Stimulated activated CD8-positive, alpha-beta memory T cell treated with anti-CD3 and anti-CD28 coated beads, Interleukin-12 subunit alpha, Interleukin-12 subunit beta, amount 100 ng/mL, for 4 hours (primary cell): ENCODE data around the gene MRLN.
"Not testable (repeated sequence)": the region's sequence is repeated elsewhere in the genome, so short reads cannot be mapped to it uniquely, and the experiment has no call there.

Experiments used
- DNase-seq: peaks from one replicate; pipeline ENCODE4 v3.0.0-alpha.2; 2020; ENCODE audit warnings: low read depth

MRLN gene

DNA sequence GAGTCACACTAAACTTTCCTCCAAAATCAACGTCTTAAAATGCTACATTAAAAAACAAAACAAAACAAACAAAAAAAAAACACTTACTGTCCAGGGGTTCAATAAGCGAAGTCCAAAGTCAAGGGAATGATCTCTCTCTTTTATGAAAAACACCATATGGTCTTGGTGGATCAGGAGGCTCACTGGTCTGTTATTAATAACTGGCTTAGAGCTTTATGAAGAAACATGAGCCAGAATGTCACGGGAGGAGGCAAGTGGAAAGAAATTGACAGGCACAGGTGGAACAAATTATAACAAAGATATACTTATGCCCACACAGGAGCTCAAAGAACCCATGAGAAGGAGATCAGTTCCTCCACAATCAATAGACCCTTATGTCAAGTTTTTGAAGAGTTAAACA is at the start of gene MRLN:
Gene MRLN (minus strand): TSS at position 189 of the 400 bp plus-strand sequence.
- DNase-seq, result no peak

DNA sequence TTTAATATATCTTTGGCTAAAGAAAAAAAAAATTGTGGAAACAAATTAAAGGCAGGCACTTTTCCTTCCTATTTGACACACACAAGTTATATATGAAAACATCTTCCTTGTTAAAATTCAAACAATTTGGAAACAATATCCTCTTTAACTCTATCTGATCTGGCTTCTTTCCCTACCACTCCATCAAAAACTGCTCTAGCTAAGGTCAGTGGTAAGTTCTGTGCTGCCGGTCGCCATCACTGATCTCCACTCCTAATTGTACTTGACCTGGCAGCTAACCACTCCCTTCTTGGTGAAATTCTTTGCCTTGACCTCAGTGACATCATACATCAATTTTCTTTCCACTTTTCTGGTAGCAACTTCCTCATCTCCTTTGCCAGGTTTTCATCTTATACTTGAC is 47.9 kb upstream of the MRLN start:
- DNase-seq, result no peak

DNA sequence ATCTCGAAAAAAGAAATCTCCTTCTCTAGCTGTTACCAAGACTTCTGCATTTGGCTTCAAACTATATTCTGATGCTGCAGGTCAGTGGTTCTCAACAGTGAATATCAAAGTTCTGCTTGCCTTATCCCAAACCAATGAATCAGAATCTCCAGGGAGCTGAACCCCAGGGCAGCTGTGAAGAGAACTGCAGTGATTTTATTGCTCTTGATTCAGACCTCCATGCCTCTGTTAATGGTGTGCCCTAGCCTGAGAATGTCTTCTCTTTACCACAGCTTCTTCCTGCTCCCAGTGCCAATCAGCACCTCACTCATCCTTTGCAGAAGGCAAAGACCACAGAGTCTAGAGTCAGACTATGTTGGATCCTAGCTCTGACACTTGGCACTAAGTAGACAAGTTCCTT is 46.2 kb upstream of the MRLN start:
- no peak for DNase-seq

DNA sequence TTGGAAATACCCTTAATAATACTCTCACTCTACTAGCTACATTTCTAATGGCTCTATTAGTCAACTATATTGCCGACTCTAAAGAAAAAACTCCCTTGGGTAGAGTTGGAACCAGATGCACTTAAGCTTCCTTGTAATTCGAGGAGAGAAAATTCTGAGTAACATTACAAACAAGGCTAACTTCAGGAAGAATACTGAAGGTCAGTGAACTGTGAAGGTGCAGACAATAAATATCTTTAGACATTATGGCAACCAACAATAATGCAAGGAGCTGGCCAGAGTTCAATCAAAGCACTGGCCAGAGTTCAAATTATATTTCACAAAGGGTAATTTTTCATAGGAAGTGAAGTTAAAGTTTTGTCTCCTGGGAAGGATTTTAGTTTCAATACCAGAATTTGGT is 40.7 kb upstream of the MRLN start:
- no peak for DNase-seq

GRCh38 chr10:59792812-59793211 is 39.6 kb upstream of the MRLN start:
- no peak for DNase-seq

GRCh38 chr10:59791601-59792000 is 38.3 kb upstream of the MRLN start:
- no peak for DNase-seq

DNA sequence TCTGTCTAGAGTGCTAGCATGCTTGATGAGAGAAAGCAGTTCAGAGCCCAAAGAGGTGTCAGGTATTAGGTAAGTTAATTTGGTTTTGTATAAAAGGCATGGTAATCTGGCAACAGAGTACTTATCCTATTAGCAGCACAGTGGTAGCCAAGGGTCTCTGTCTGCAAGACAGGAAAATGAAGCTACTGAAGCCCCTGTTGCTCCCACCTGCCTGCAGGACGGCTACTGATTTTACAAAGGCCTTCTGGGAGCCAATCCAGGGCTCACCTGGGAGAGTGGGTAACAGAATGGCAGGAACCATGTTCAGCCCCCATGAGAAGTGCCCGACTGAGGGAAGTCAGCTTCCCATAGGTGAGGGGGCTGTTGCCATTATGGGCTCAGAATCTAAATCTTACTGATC is 36.8 kb upstream of the MRLN start:
- not testable (repeated sequence) for DNase-seq

DNA sequence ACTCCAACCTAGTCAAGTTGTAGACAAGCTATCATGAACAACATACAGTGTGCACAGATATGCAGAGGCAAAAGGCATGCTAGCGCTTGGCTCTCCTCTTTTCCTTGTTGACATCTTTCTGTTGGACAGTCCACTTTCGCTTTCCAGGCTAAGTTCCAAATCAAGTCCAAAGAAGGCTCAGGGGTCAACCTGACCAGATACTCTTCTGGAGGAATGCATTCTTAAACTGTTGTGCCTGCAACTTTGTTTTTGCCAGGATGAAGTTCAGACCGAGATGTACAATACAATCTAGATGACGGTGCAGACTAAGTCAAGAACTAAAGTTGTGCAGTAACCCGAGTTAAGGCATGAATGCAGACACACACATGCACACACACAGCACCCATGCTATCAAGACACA is 35.7 kb upstream of the MRLN start:
- DNase-seq, result not testable (repeated sequence)

- not testable (repeated sequence) for DNase-seq
Observed at GRCh38 chr10:59787032-59787431, 33.8 kb upstream of the MRLN start.

DNA sequence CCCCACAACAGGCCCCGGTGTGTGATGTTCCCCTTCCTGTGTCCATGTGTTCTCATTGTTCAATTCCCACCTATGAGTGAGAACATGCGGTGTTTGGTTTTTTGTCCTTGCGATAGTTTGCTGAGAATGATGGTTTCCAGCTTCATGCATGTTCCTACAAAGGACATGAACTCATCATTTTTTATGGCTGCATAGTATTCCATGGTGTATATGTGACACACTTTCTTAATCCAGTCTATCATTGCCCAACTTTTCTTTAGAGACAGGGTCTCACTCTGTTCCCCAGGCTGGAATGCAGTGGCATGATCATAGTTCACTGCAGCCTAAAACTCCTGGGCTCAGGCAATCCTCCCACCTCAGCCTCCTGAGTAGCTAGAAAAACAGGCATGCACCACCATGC is 32.2 kb upstream of the MRLN start:
- DNase-seq, result not testable (repeated sequence)

DNA sequence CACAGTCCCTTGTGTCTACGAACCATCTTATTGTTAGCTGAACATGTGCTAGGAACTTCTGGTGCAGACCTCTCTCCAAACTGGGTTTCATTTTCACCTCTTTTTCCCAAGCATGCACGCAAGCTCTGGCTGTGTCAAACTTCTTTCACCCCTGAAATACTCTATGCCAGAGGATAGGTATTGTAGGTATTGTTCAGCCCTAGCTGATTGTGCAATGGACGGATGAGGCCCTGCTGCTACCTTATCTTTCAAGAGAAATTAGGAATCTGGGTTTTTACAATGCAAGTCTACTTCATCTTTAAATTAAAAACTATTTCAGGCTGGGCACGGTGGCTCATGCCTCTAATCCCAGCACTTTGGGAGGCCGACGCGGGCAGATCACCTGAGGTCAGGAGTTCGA is 28.3 kb upstream of the MRLN start:
- no peak for DNase-seq

GRCh38 chr10:59779756-59780533 is 26.7 kb upstream of the MRLN start:
- DNase-seq, result no peak

GRCh38 chr10:59774451-59774850 is 21.2 kb upstream of the MRLN start:
- DNase-seq, result no peak

GRCh38 chr10:59773088-59773487 is 19.8 kb upstream of the MRLN start:
- DNase-seq, result no peak

GRCh38 chr10:59771162-59771807 is 18.0 kb upstream of the MRLN start:
- DNase-seq, result no peak

GRCh38 chr10:59770689-59771088 is 17.4 kb upstream of the MRLN start:
- DNase-seq, result no peak

DNA sequence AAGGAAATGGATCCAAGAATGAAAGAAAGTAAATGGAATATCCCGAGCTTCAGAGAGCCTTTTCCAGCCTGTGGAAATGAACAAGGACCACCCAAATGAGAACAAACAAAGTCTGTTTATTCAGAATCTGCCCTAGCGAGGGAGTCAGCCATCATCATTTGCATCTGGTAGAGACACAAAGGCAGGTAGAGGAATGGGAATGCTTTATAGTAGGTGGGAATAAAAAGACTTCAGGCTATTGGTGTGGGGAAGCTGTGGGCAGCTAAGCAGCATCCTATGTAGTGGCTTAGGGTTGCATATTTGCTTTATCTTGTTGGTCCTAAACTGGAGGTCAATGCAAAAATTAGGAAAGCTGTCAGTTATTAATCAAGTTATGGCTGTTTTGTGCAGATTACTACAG is 9.2 kb upstream of the MRLN start:
- no peak for DNase-seq

DNA sequence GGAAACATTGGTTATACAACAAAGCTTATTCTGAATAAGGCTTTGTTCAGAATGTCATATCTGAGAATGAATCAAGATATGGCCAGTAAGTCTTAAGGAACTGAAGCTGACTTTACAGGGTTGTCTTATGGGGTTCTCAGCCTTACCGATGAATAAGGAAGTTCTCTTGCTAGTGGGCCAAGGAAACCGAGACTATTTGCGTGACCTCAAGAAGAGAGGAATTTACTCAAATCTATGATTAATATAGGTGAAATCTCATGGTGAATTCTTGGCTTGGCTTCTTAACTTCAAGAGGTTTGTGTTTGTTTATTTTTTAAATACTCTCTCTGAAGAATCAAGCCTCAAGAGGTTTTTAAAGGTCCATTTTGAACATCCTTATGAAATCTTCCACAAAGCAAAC is 4.7 kb upstream of the MRLN start:
- DNase-seq, result no peak

GRCh38 chr10:59754951-59755350 is 1.7 kb upstream of the MRLN start:
- DNase-seq, result no peak

- no peak for DNase-seq
Observed at GRCh38 chr10:59752278-59752940, 846 bp downstream of the MRLN start.

GRCh38 chr10:59750155-59750945 is 2.9 kb downstream of the MRLN start:
- no peak for DNase-seq

GRCh38 chr10:59748834-59749233 is 4.4 kb downstream of the MRLN start:
- DNase-seq, result no peak
